Fibroblast of peridontal ligament (primary cell): Measurements from ENCODE around the gene ATG4D.
A peak's percentile ranks its signal among the peaks of the same experiment; 100 is the strongest.

Experiments
- DNase-seq: peaks from one replicate; pipeline ENCODE4 v3.0.0-alpha.2; 2010; ENCODE audit errors: extremely low read depth

The ATG4D gene

DNA sequence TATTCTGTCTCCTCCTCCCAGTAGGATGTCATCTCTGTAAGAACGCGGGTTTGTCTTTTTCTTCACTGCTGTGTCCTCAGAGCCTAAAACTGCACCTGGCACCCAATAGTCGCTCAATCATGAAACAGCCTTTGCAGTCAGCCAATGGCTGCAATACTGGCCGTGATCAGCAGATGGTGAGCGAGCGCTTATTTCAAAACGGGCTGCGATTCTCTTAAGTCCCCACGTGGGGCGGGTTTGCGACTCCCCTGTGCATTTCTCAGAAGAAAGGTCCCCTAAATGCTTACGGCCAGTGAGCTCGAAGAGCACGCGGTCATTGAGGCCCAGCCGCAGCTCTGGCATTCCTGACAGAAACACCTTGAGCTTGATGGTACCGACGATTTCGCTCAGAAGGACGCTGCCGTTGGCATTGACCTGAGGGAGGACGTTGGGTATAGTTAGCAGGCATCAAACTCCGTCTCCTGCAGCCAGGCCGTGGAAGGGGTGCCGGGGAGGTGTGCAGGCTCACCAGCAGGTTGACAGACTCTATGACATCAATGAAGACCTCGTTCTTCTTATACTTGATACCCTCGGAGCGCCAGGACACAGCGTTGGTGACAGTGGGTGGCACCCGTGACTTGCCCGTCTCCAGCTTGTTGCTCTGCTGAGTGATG, 37.4 kb downstream of the ATG4D start:
- DNase-seq, result peak; percentile 93

DNA sequence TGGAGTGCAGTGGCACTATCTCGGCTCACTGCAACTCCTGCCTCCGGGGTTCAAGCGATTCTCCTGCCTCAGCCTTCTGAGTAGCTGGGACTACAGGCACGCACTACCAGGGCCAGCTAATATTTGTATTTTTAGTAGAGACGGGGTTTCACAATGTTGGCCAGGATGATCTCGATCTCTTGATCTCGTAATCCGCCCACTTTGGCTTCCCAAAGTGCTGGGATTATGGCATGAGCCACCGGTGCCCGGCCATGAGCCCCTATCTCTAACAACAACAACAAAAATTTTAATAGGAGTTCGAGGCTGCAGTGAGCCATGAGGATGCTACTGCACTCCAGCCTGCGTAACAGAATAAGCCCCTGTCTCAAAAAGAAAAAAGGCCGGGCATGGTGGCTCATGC, 38.4 kb downstream of the ATG4D start:
- no peak for DNase-seq

DNA sequence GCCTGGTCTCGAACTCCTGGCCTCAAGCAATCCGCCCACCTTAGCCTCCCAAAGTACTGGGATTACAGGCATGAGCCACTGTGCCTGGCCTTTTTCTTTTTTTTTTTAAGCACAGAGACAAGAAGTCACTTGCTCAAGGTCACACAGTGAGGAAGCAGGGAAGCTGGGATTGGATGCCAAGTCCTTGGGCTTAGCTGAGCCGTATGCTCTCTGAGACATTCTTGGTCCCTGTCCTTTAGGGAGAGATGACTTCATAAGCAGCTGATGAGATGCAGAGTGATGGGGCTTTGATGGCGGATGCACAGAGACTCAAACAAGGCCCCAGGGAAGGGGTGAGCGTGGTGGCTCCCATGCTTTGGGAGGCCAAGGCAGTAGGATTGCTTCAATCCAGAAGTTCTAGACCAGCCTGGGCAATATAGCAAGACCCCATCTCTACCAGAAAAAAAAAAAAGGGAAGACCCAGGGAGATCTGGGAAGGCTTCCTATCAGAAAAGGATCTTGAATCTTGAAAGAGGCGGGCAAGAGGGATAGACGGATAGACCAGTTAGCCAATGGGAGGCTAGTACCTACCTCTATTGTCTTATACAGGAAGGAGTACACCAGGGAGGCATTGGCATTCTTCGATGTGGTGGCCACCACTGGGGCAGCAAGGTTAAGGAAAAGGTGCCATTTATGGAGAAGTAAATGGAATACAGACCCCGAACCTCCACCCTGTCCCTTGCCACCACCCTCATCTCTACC, 39.5 kb downstream of the ATG4D start:
- no peak for DNase-seq

DNA sequence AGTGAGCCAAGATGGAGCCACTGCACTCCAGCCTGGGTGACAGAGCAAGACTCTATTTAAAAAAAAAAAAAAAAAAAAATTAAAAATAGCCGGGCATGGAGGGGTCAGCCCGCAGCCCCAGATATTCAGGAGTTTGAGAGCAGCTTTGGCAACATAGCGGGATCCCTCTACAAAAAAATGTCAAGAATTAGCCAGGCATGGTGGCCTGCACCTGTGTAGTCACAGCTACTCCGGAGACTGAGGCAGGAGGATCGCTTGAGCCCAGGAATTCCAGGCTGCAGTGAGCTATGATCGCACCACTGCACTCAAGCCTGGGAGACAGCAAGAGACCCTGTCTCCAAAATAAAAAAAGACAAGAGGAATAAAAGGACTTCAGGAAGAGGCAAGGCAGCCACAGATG, 42.7 kb downstream of the ATG4D start:
- no peak for DNase-seq

DNA sequence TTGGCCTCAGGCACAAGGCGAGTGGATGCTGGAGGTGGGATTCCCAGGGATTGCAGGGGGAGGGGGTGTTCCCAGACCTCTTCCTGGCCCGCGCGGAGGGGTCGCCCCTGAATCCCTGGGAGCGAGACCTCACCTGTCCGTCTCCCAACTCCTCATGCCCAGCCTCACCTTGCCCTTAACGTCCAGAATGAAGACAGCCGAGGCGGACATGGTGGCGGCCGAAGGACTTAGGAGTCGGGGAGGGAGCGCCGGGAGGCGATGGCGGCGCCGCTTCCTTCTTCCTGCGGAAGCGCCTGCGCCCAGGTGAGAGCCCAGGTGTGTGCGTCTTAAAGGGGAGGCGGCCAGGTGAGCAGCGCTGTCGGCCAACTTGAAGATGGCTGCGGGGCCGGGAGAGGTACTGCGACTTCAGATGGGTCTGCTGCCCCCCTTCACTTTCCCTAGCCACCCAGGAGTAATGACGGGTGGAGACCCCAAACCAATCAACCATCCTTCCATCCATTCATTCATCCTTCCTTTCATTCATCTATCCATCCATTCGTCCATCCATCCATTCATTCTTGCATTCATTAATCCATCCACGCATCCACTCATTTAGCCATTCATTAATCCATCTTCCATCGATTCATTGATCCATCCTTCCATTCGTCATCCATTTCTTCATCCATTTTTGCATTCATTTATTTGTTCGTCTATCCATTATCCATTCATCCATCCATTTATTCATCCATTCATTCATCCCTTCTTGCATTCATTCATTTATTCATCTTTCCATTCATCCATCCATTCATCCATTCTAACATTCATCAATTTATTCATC, 43.5 kb downstream of the ATG4D start, which contains the start of gene AP1M2:
Gene AP1M2 (minus strand): TSS at position 291 of the 817 bp plus-strand sequence. CDS start 81 bp downstream, at position 210.
- DNase-seq, result no peak

DNA sequence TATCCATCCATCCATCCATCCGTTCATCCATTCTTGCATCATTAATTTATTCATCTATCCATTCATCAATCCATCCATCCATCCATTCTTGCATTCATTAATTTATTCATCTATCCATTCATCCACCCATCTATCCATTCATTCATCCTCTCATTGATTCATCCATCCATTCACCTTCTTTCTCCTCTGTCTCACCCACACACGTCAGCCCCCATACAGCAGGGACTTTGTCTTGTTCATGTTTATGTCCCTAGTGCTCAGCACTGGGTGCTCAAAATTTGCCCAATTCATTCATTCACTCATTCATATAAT, 44.1 kb downstream of the ATG4D start:
- no peak for DNase-seq

DNA sequence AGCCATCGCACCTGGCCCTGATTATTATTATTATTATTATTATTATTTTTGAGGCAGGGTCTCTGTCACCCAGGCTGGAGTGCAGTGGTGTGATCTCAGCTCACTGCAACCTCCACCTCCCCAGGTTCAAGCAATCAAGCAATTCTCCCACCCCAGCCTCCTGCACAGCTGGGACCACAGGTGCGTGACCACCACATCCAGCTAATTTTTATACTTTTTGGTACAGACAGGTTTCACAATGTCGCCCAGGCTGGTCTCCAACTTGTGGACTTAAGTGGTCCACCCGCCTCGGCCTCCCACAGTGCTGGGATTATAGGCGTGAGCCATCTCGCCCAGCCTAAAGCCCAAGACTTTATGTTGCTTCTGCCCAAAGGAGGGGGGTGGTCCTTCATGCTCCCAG, 49.4 kb downstream of the ATG4D start:
- no peak for DNase-seq

DNA sequence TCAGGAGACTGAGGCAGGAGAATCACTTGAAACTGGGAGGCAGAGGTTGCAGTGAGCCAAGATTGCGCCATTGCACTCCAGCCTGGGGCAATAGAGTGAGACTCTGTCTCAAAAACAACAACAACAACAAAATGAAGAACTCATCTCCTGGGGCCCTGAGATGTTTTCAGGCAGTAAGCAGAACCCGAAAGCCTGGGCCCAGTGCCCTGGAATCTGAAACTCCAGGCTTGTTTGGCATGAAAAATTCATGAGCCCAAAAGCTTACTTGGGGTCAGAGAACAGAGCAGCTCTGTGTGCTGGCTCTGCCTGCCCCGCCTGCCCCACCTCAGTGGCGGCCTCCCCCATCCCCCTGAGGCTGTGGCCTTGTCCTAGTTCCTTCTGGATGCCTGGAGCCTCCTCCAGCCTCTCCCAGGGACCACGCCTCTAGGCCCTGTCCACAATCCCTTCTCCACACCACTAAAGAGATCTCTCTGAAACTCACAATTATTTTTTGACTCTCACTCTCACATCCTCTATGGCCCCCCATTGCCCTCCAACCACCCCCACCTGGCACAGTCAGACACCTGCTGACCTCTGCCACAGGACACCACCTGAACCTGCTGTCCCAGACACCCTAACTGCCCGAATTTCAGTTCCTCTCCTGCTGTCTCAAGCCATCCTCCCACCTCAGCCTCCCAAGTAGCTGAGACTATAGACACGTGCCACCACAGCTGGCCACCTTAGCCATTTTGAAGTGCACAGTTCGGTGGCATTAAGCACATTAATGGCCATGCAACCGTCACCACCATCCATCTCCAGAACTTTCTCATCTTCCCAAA, 50.3 kb downstream of the ATG4D start:
- peak; percentile 26 for DNase-seq

DNA sequence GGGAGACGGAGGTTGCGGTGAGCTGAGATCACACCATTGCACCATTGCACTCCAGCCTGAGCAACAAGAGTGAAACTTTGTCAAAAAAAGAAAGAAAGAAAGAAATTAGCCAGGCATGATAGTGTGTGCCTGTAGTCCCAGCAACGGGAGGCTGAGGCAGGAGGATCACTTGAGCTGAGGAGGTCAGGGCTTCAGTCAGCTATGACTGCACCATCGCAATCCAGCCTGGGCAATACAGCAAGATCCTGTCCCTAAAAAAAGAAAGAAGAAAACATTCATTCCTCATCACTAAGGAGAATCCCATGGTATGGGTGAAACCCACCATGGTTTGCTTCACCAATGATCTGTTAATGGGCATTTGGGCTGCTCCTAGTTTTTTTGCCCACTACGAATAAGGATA, 56.4 kb downstream of the ATG4D start:
- DNase-seq, result no peak

DNA sequence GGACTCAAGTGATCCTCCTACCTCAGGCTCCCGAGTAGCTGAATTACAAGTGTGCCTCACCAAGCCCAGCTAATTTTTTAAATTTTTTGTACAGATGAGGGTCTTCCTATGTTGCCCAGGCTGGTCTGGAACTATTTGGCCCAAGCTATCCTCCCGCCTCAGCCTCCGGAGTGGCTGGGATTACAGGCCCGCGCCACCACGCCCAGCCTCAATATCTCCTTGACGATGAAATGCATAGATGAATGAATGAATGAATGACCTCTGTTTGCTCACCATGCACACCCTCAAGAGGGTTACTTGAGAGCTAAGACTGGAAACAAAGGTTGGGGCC, 58.3 kb downstream of the ATG4D start:
- DNase-seq, result no peak

DNA sequence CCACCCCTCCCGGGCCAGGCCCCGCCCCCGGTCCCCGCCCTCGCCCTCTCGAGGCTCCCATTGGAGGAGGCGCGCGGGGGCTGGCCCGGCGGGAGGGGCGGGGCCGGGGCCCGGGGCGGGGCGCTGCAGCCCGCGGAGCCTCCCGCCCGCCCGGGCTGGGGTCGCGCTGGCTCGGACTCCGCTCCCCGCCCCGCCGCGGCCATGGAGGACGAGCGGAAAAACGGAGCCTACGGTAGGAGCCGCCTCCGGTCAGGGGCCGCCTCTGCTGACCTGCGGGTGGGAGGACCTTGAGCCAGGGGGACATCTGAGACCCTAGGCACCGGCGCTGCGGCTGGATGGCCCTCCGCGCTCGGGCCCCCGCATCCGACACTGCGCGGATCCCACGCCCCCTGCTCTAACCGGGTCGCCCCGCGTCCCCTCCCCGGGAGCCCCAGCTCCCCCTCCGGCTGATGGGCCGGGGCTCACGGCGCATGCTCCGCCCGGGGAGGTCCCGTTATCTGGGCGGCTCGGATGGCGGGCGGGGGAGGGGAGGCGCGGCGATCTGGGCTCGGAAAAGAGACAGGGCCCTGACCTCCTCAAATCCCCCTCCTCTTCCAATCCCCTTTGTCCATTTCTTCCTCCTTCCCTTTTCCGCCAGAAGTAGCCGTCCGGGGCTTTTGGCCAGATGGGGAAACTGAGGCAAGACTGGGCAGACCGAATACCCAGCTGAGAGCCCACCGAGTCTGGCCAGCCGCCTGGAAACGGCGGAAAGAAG, 58.8 kb downstream of the ATG4D start:
- DNase-seq, result peak; percentile 53
